NCI-H187 treated with DMSO at 0.1 percent for 48 hours (cell line): ENCODE data around the gene AP2B1.

ENCODE experiments used
- DNase-seq: peaks from one replicate; lab custom pipeline; 2025; lab: John Stamatoyannopoulos, UW

Gene AP2B1

GRCh38 chr17:35730400-35731005 is 143.4 kb downstream of the AP2B1 start:
- no peak for DNase-seq

GRCh38 chr17:35731239-35731916 is 144.3 kb downstream of the AP2B1 start, which contains the start of gene RASL10B:
TSS of gene RASL10B (plus strand) at chr17:35731639. CDS start at chr17:35735185, 3,546 bp downstream.
- no peak for DNase-seq

- DNase-seq = no peak
Measured at GRCh38 chr17:35731917-35732805, 145.0 kb downstream of the AP2B1 start.

- no peak for DNase-seq
Measured at GRCh38 chr17:35732806-35733136, 145.6 kb downstream of the AP2B1 start.

GRCh38 chr17:35733366-35733765 is 146.2 kb downstream of the AP2B1 start:
- DNase-seq = no peak

GRCh38 chr17:35734396-35734795 is 147.3 kb downstream of the AP2B1 start:
- no peak for DNase-seq

GRCh38 chr17:35735036-35735805 is 148.1 kb downstream of the AP2B1 start:
- no peak for DNase-seq

GRCh38 chr17:35736236-35736635 is 149.1 kb downstream of the AP2B1 start:
- no peak for DNase-seq

GRCh38 chr17:35738519-35739133 is 151.5 kb downstream of the AP2B1 start:
- no peak for DNase-seq

GRCh38 chr17:35740216-35740615 is 153.1 kb downstream of the AP2B1 start:
- DNase-seq = no peak

GRCh38 chr17:35740997-35741931 is 154.1 kb downstream of the AP2B1 start:
- DNase-seq = no peak

- DNase-seq = no peak
Measured at GRCh38 chr17:35742496-35742895, 155.4 kb downstream of the AP2B1 start.

- DNase-seq = no peak
Measured at GRCh38 chr17:35742896-35743477, 155.9 kb downstream of the AP2B1 start.

GRCh38 chr17:35743626-35744328 is 156.7 kb downstream of the AP2B1 start:
- DNase-seq = no peak

- DNase-seq = no peak
Measured at GRCh38 chr17:35744830-35745229, 157.7 kb downstream of the AP2B1 start.

- DNase-seq = no peak
Measured at GRCh38 chr17:35745246-35745645, 158.1 kb downstream of the AP2B1 start.

- no peak for DNase-seq
Measured at GRCh38 chr17:35745749-35746320, 158.7 kb downstream of the AP2B1 start.

- no peak for DNase-seq
Measured at GRCh38 chr17:35747540-35748017, 160.5 kb downstream of the AP2B1 start.

GRCh38 chr17:35748341-35748841 is 161.3 kb downstream of the AP2B1 start:
- no peak for DNase-seq
